HG02852 (cell line): ENCODE data around the gene AKT3.

Experiments used
- ATAC-seq: cut with Tn5 transposase; IDR thresholded peaks from one replicate; pipeline ENCODE4 v1.9.1; 2021; ENCODE audit warnings: mild to moderate bottlenecking, moderate library complexity; ENCODE audit not compliant: unreplicated experiment

AKT3 gene

DNA sequence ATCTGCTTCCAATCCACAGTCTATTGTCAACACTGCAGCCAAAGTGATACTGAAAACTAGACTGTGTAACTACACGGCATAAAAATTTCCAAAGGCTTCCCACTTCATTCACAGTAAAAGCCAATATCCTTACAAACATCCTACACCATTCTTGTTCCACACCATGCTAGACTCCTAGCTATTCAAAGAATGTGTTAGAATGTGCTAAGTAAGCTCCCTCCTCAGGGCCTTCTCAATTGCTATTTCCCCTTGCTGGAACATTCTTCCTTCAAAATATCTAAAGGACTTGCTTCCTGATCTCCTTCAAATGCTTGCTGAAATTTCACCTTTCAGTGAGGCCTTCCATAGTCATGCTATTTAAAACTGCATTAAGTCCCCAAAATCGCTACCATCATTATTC, 228.1 kb downstream of the AKT3 start:
- no peak for ATAC-seq

DNA sequence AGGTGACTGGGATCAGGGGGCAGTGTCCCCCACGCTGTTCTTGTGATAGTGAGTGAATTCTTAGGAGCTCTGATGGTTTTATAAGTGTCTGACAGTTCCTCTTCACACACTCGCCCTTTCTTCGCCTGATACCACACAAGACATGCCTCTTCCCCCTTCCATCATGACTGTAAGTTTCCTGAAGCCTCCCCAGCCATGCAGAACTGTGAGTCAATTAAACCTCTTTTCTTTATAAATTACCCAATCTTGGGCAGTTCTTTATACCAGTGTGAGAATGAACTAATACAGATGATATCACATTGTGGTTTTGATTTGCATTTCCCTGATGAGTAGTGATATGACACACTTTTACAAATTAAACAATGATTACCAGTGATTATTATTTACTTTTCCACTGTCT, 229.9 kb downstream of the AKT3 start:
- no peak for ATAC-seq

DNA sequence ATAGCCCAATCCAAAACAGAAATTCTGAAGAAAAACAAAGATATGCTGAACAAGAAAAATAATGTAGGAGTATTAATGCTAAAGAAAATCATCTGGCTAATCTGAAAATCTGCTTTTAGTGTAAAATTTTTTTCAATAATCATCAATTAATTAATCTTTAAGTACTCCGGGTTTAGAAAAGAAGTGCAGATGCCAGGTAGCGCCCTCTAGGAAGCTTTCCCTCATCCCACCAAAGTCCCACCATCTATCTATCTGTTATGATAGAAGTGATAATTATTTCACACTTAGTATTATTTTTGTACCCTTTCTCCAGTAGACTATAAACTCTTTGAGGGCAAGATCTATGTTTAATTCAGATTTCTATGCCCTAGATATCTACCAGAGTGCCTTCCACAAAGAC, 240.3 kb downstream of the AKT3 start:
- ATAC-seq = no peak

DNA sequence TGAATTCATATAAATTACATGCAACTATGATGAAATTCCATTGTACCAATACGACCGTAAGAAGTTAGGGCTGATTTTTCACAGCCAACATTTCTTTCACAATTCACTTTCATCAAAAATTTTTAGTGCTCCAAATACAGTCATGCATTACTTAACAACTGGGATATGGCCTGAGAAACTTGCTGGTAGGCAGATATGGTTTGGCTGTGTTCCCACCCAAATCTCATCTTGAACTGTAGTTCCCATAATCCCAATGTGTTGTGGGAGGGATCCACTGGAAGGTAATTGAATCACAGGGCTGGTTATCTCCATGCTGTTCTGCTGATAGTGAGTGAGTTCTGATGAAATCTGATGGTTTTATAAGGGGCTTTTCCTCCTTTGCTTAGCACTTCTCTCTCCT, 244.4 kb downstream of the AKT3 start:
- ATAC-seq = no peak

DNA sequence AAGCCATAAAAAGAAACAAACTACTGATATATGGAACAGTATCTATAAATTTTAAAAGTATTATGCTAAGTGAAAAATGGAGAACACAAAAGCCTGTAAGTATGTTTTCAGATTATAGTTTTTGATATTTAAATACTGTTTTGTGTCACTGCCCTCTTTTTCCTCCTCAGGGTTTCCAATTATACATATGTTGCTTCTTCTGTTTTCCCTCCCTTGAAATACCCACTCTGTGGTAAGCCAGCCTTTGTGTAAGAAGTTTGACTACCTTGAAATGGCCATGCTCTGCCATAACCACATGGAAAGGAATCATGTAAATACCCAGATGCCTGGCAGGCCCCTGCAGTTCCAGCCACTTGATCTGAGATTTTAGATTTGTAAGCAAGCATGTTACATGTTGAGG, 248.3 kb downstream of the AKT3 start:
- no peak for ATAC-seq

GRCh38 chr1:243598433-243598832, 251.6 kb downstream of the AKT3 start:
- peak; percentile 45 for ATAC-seq

DNA sequence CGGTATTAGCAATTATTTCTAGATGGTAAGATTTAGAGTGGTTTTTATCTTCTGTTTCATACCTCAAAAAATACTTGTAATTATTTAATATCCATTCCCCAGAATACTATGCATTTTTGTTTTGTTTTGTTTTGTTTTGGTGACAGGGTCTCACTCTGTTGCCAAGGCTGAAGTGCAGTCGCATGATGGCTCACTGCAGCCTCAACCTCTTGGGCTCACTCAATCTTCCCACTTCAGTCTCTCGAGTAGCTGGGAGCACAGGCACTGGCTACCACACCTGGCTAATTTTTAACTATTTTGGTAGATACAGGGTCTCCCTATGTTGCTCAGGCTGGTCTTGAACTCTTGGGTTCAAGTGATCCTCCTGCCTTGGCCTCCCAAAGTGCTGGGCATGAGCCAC, 252.7 kb downstream of the AKT3 start:
- no peak for ATAC-seq

- peak; percentile 96 for ATAC-seq
Measured at GRCh38 chr1:243596431-243597062, 253.5 kb downstream of the AKT3 start.

- ATAC-seq = no peak
Measured at GRCh38 chr1:243595527-243596210, 254.4 kb downstream of the AKT3 start.

DNA sequence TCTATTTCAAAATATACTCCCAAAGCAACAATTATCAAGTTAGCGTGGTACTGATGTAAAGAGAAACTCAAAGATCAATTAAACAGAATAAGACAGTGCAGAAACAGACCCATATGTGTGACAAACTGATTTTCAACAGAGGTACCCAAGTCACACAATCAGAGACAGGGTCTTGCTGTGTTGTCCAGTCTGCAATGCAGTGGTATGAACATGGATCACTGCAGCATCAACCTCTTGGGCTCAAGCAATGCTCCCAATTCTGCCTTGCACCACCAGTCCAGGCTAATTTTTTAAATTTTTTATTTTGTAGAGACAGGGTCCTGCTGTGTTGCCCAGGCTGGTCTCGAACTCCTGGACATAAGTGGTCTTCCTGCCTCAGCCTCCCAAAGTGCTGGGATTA, 255.6 kb downstream of the AKT3 start:
- ATAC-seq = no peak

GRCh38 chr1:243589286-243589685, 260.8 kb downstream of the AKT3 start:
- peak; percentile 75 for ATAC-seq

DNA sequence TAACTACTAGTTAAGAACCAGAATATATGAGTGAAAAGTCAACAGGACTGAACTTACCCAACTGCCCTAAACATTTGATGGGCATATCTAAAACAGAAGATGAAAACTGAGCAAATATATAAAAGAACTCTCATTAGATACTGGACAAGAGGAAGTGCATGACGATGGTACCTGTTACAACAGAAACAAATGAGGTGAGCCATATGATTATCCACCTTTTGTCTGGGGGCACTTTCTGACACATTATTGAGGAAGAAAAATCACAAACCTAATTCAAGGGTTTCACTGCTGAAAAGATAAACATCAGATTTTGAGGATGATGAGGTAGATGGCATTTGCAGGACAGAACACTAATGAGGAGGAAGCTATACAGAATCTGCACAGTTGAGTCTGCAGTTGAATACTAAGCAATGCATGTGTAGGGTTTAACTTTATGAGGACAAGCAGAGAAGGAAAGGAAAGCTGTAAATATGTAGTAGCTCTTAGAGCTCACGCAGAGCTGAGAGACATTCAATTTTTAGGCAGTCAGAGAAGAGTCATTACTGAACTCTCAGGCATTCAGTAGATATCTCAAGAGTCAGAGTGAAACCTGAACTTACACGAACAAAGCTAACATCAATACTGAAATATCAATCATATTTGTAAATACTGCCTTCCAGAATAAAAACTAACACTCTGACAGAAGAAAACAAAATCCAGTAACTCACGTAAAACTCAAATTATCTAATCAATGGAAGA, 262.1 kb downstream of the AKT3 start:
- ATAC-seq = peak; percentile 92

DNA sequence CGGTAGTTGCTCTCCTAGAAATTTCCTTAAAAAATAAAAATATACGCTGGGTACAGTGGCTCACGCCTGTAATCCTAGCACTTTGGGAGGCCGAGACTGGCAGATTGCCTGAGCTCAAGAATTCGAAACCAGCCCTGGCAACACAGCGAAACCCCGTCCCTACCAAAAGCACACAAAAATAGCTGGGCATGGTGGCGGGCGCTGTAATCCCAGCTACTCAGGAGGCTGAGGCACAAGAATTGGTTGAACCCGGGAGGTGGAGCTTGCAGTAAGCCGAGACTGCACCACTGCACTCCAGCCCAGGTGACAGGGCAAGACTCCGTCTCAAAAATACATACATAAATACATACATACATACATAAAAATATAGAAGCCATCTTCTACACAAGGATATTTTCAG, 262.8 kb downstream of the AKT3 start:
- ATAC-seq = no peak

DNA sequence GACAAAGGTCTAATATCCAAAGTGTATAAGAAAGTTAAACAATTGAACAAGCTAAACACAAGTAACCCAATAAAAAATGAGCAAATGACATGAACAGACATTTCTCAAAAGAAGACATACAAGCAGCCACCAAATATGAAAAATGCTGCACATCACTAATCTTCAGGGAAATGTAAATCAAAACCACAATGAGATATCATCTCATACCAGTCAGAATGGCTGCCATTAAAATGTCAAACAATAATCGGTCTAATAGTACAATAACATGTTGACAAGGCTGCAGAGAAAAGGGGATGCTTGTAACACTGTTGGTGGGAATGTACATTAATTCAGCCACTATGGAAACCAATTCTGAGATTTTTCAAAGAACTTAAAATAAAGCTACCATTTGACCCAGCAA, 264.1 kb downstream of the AKT3 start:
- ATAC-seq = no peak

DNA sequence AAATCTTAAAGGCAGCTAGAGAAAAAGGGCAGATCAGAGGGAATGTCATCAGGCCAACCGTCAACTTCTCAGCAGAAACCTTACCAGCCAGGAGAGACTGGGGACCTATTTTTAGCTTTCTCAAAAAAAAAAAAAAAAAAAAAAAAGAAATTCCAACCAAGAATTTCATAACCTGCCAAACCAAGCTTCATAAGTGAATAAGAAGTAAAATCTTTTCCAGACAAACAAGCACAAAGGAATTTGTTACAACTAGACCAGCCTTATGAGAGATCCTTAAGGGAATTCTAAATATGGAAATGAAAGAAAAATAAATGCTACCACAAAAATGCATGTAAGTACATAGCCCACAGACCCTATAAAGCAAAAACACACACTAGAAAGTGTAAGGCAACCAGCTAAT, 267.7 kb downstream of the AKT3 start:
- no peak for ATAC-seq

DNA sequence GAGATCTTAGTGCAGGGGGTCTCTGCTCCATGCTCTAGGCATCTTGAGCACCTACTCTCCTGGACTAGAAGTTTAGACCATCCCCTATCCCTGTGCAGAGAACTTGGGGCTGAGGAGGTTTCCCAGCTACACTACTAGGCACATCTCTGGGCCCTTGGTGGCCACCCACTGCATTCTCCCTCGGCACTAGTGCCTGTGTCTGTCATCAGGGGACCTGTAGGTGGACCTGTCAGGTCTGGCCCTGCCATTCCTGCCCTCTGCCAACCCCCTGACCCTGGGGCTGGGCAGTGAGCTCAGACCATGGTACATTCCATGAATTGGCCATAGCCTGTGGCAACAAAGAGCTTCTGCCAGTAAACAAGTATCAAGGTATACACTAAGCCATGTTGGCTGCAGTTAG, 269.1 kb downstream of the AKT3 start:
- no peak for ATAC-seq

GRCh38 chr1:243580072-243580471, 270.0 kb downstream of the AKT3 start:
- ATAC-seq = no peak

- no peak for ATAC-seq
Measured at GRCh38 chr1:243575070-243575469, 275.0 kb downstream of the AKT3 start.

DNA sequence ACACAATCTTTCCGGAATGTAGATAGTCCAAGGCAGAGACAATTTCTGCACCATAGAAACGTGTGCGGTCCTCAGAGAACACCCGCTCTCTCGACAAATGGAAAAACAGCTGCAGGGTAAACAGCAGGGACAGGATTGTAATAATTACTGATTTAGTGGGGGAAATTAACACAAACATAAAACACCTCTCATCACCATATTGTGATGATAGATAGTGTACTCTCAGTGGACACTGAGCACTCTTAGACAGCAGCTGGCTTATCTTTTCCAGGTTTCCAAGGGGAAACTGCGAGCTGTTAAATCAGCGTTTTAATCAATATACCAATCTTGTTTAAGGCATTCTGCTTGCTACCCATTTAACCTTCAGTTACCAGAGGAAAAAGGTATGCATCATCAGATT, 277.1 kb downstream of the AKT3 start:
- no peak for ATAC-seq

GRCh38 chr1:243568793-243569192, 281.2 kb downstream of the AKT3 start:
- no peak for ATAC-seq

GRCh38 chr1:243564814-243565213, 285.2 kb downstream of the AKT3 start:
- ATAC-seq = no peak

- no peak for ATAC-seq
Measured at GRCh38 chr1:243563732-243564131, 286.3 kb downstream of the AKT3 start.
